Erythroblast (primary cell): ENCODE data around the gene KCNK6.
A peak's percentile ranks its signal among the peaks of the same experiment; 100 is the strongest.

Source experiments
- DNase-seq, 2 experiments: peaks; one replicate each; lab custom pipeline; 2025; lab: John Stamatoyannopoulos, UW
- GATA1 ChIP-seq: IDR thresholded peaks from 2 replicates; pipeline ENCODE4 v1.6.1; 2011; ENCODE audit warnings: low read depth, mild to moderate bottlenecking, control low read depth, low read length, moderate library complexity
- POLR2A ChIP-seq: IDR thresholded peaks from 2 replicates; pipeline ENCODE4 v1.6.1; 2011; ENCODE audit warnings: mild to moderate bottlenecking, low read length

The KCNK6 gene

DNA sequence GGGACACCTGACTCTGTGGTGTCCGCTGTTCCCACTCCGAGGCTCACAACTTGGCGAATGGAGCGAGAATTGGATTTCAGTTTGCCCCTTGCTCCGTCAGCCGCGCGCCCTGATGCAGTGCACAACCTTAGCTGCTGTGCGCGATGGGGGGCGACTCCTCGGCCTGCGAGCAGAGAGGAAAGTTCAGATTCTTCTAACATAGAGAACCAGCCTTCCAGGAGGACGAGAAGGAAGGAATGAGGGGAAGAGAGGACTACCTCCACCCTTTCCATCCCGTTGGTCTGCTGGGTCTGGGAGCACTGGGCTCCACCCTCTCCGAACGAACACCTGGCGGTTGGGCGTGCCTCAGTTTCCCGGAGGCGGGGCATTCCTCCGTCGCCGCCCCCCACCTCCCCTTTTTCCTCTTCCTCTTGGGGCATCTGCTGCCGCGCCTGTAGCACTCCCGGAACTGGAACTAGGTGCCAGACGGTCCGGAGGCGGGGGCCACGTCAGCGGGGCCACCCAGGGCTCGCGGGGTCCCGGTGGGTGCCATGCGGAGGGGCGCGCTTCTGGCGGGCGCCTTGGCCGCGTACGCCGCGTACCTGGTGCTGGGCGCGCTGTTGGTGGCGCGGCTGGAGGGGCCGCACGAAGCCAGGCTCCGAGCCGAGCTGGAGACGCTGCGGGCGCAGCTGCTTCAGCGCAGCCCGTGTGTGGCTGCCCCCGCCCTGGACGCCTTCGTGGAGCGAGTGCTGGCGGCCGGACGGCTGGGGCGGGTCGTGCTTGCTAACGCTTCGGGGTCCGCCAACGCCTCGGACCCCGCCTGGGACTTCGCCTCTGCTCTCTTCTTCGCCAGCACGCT, at the start of gene KCNK6:
TSS of gene KCNK6 (plus strand) at position 425 of the 838 bp plus-strand sequence. CDS start at position 531, 106 bp downstream.
- TF ChIP-seq GATA1 (no peak), POLR2A (peak; percentile 47)
- DNase-seq, result peak; percentile 62 to 69

GRCh38 chr19:38270587-38271167, 49.0 kb upstream of the KCNK6 start:
- peak; percentile 73 to 87 for DNase-seq
- TF ChIP-seq POLR2A, result no peak
- TF ChIP-seq GATA1, result no peak

DNA sequence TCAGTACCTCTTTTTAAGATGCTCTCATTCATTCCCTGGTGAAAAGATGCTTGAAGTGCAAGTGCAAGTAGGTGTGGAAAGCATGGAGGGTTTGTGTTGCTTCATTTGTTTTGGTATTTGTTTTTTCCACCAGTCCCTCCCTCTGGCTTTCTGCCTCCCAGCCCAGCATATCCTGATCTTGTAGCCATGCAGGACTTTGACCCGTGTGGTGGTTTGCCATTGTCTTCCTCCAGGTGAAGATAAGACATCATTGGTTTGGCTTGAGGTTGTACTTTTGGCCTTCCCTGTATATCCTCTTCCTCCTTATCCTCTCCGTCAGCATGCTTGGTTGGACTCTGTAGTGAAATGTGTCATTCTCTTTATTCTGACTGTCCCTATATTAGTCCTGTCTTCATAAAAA, 46.1 kb upstream of the KCNK6 start:
- DNase-seq, result no peak
- TF ChIP-seq GATA1, result no peak
- no peak for TF ChIP-seq POLR2A

DNA sequence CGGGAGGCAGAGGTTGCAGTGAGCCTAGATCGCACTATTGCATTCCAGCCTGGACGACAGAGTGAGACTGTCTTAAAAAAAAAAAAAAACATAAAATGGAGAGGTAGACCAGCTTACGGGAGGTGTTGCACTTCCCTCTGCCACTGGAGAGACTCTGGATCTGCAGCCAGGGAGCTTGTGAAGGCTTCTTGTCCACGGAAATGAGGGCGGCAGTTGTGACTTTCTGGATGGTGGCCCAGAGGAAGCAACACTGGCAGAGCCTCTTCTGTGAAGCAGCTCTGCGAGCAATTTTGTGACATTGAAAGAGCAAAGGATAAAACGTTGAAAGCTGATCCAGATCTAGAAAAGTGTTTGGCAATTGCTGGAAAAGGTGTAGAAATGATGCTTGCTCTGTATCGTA, 44.9 kb upstream of the KCNK6 start:
- DNase-seq, result no peak
- no peak for TF ChIP-seq POLR2A
- TF ChIP-seq GATA1, result no peak

GRCh38 chr19:38276942-38277517, 42.6 kb upstream of the KCNK6 start:
- no peak for TF ChIP-seq POLR2A
- no peak for TF ChIP-seq GATA1
- DNase-seq, result no peak

- DNase-seq, result no peak
- TF ChIP-seq GATA1, result no peak
- no peak for TF ChIP-seq POLR2A
These were observed 42.1 kb upstream of the KCNK6 start for GRCh38 chr19:38277549-38277948.

- DNase-seq, result no peak
These were observed 41.5 kb upstream of the KCNK6 start for GRCh38 chr19:38277969-38278680.

GRCh38 chr19:38278751-38279150, 40.9 kb upstream of the KCNK6 start:
- DNase-seq, result no peak
- TF ChIP-seq POLR2A (no peak), GATA1 (no peak)

More at GRCh38 chr19:38277969-38278680, 41.5 kb upstream of the KCNK6 start:
- TF ChIP-seq GATA1 (no peak), POLR2A (no peak)

DNA sequence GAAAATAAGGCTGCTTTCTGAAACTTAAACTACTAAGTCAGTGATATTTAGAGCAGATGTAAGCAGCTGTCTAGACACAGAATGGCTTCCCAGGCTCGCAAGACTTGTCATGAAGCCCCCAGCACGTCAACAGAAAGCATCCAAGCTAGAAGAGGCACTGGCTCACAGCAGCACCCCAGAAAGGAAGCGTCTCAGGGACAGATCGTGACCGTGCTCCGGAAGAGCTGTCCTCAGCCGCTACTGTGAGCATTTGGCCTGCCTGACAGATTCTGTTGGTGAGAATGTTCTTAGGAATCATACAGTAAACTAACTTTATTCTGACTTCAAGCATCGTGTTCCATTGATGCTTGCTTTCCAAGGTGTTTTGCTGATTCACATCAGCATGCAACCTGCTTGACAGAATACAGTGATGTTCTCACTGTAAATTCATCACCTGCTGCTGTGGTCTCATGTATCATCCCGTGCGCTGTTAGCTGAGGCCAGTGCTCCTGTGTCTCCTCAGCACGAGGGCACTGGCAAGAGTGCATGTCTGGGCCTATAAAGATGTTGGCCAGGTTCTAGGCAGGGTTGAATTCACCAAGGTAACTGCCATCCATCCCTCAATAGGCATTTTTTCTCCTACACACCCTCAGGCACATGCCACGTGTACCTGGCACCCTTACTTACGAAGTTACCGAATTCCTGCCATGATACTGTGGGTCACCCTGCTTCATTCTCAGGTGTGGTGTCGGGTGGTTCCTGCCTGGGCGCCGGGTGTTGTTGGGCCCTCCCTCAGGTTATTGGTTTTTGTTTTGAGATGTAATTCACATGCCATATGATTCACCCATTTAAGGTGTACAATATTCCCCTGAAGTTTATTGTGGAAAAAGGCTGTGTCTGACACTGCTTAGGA, 39.4 kb upstream of the KCNK6 start:
- TF ChIP-seq GATA1 (no peak), POLR2A (no peak)
- no peak for DNase-seq

- TF ChIP-seq GATA1 (no peak), POLR2A (no peak)
- DNase-seq, result no peak
These were observed 37.7 kb upstream of the KCNK6 start for GRCh38 chr19:38281811-38282566.

DNA sequence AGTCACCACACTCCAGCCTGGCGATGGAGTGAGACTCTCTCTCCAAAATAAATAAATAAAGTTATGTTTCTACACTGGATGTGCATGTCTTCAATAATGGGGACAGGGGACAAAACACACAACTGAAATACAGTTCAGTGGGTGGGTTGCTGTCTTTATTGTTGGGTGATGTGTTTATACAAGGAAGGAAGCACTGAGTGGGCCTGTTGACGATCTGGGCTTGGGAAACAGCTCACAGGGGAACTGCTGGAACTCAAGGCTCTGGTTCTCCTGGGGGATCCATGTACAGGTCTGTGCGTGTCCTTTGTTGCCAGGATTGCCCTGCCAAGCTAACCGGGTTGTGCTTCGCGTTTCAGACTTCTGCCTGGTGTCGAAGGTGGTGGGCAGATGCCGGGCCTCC, 36.4 kb upstream of the KCNK6 start:
- no peak for TF ChIP-seq POLR2A
- TF ChIP-seq GATA1, result no peak
- no peak for DNase-seq

DNA sequence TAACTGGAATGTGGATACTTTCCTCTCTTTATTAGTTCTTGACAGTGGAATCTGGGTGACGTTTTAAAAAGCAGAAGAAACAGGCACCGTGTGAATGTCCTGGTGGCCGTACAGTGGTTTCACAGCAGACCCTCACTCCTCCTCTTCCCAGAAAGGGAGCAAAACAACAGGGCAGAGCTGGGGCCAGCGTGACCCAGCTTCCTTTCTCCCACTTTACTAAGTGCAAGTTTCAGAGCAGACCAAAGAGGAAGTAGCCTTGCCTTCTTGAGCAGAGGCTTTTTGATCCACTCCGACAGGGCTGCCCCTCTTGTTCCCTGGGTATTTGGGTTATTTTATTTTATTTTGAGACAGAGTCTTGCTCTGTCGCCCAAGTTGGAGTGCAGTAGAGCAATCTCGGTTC, 35.2 kb upstream of the KCNK6 start:
- DNase-seq, result no peak
- TF ChIP-seq GATA1 (no peak), POLR2A (no peak)
